CD4-positive, alpha-beta T cell treated with Interleukin-6 at 100 ng/mL for 8 hours (primary cell): ENCODE measurements around the gene BAZ1A.
A peak's percentile ranks its signal among the peaks of the same experiment; 100 is the strongest.

Source experiments
- DNase-seq: peaks from one replicate; pipeline ENCODE4 v3.0.0-alpha.2; 2020; ENCODE audit warnings: mixed read lengths, low spot score

Gene BAZ1A

GRCh38 chr14:34875031-34875922 lies at the start of gene BAZ1A:
Gene BAZ1A, minus strand, starts transcription at chr14:34875360. Its CDS starts 756 bp downstream, at chr14:34874604.
- DNase-seq = peak; percentile 59

GRCh38 chr14:34920339-34920738 lies 45.2 kb upstream of the BAZ1A start:
- DNase-seq = no peak

GRCh38 chr14:34913619-34914018 lies 38.5 kb upstream of the BAZ1A start:
- DNase-seq = no peak

- DNase-seq = no peak
These were observed 37.8 kb upstream of the BAZ1A start for GRCh38 chr14:34912966-34913365.

GRCh38 chr14:34912182-34912581 lies 37.0 kb upstream of the BAZ1A start:
- no peak for DNase-seq

GRCh38 chr14:34911209-34912150 lies 36.3 kb upstream of the BAZ1A start:
- DNase-seq = no peak

- DNase-seq = no peak
These were observed 31.1 kb upstream of the BAZ1A start for GRCh38 chr14:34906287-34906686.

- DNase-seq = no peak
These were observed 20.1 kb upstream of the BAZ1A start for GRCh38 chr14:34895277-34895676.

- no peak for DNase-seq
These were observed 15.8 kb upstream of the BAZ1A start for GRCh38 chr14:34890937-34891336.

- DNase-seq = no peak
These were observed 13.0 kb upstream of the BAZ1A start for GRCh38 chr14:34888186-34888585.

- no peak for DNase-seq
These were observed 8.8 kb upstream of the BAZ1A start for GRCh38 chr14:34883954-34884353.

- peak; percentile 28 for DNase-seq
These were observed 652 bp downstream of the BAZ1A start for GRCh38 chr14:34874386-34875030.

- peak; percentile 82 for DNase-seq
These were observed 1.4 kb downstream of the BAZ1A start for GRCh38 chr14:34873589-34874385.

- DNase-seq = peak; percentile 31
These were observed 2.2 kb downstream of the BAZ1A start for GRCh38 chr14:34872822-34873588.

- DNase-seq = no peak
These were observed 8.0 kb downstream of the BAZ1A start for GRCh38 chr14:34867199-34867598.

- no peak for DNase-seq
These were observed 9.1 kb downstream of the BAZ1A start for GRCh38 chr14:34865889-34866574.

GRCh38 chr14:34863844-34864243 lies 11.3 kb downstream of the BAZ1A start:
- no peak for DNase-seq

- DNase-seq = no peak
These were observed 16.4 kb downstream of the BAZ1A start for GRCh38 chr14:34858765-34859164.

- peak; percentile 51 for DNase-seq
These were observed 17.3 kb downstream of the BAZ1A start for GRCh38 chr14:34857689-34858449.
